NK-92 treated with Interleukin-12 subunit alpha and Interleukin-12 subunit beta, amount 100 ng/mL, for 24 hours (cell line): ENCODE data around the gene CNTNAP2.

Experiments used
- DNase-seq: peaks from one replicate; lab custom pipeline; 2025; lab: John Stamatoyannopoulos, UW

CNTNAP2 gene

DNA sequence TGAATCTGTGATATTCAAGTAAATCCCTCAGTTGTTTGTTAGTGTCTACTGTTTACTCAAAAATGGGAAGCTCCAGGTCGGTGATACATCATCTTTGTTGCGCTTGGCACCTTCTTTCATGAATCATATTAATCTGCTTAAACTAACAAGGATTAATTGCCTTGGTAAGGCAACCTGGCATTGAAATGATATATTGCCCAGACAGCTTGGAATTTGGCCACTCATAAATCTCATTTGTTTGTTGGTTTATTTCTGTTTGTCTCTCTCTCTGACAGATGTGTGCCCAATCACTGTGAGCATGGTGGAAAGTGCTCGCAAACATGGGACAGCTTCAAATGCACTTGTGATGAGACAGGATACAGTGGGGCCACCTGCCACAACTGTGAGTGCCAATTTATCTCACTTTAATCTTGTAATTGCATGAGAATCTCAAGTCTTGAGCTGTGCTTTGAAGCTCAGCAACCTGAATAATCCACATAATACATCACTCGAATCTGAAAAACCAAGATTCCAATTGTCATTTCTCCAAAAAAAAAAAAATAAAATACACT is 1369.1 kb downstream of the CNTNAP2 start:
- no peak for DNase-seq

DNA sequence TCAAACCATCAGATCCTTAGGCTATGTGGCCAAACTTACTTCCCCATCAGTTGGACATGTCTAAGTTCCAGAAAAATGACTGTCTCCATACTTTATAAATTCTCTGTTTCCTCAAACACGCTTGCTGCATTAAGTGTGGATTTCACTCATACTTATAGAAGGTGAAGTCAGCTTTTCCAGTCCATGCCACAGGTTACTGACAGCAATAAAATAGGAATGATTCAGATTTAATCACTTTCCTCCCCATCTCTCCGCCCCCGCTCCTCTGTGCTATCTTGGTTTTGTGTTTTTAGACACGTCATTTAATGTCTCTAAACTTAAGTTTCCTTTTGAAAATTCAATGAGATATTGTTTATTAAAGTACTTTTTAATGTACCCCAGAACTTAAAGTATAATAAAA is 1376.0 kb downstream of the CNTNAP2 start:
- DNase-seq: no peak

DNA sequence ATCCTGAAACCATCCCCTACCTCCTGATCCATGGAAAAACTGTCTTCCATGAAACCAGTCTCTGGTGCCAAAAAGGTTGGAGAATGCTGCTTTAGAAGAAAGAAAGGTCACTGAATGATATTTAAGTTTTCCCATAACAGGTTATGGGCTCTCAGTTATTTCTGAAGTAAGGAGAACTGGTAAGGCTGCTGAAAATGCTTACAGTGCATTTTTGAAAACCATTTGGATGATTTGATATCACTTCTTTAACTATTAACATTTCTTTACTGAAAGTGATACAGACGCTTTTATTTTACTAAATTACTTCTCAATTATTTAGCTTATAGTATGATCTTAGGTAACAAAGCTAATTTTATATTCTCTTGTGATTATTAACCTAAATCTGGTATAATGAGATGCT is 1379.6 kb downstream of the CNTNAP2 start:
- no peak for DNase-seq

DNA sequence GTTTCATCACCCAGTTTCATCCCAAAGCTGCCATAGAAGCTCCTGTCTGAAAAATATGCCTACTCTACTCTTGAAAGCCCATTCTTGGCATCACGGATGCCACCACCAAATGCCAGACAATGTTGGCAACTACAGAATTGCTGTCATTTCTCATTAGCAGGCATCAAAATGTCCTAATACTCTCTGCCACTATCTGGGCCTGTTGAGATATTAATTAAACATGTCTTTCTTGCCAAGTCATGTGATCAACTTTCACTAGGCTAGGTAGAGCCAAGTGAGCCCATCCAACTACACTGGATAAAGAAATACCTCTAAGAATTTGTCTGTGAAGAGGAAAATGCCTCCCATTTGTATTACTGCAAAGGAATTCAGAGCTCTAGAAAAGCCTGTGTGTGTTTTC is 1380.6 kb downstream of the CNTNAP2 start:
- no peak for DNase-seq

DNA sequence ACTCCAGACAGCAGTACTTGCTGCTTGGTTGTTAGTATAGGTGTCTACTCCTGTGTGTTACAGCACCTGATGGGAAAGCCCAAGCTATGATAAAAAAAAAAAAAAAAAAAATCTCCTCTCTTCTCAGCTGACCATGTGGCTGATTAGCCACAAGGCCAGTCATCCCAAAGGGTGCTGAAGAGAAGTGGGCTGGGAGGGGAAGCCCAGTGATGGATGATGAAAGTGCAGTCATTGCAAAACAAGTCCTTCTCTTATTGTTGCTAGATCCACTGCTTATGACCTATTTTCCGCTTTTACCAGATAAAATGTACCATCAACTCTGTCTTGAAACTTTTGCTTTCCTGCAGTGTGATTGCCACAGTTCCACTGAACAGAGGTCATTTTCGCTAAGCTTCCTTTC is 1381.5 kb downstream of the CNTNAP2 start:
- DNase-seq: no peak

DNA sequence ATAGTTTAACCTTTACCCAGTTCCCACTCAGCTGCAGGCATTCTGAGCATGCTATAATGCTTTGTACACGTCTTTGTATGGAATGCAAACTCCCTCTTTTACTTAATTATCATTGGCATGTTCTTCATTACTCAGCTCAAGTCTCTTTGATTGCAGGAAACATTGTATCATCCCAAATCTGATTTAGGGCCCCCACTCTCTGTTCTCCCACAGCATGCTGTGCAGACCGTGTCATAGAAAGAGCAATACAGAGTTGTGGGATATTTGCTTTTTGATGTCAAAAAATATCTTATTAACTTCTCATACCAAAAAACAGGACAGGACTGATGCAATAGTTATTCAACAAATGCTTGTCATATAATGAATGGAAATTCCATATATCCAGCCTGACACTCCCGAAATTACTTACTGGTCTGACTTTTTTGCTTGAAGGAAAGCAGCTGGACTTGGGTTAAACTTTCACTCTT is 1392.5 kb downstream of the CNTNAP2 start:
- no peak for DNase-seq

DNA sequence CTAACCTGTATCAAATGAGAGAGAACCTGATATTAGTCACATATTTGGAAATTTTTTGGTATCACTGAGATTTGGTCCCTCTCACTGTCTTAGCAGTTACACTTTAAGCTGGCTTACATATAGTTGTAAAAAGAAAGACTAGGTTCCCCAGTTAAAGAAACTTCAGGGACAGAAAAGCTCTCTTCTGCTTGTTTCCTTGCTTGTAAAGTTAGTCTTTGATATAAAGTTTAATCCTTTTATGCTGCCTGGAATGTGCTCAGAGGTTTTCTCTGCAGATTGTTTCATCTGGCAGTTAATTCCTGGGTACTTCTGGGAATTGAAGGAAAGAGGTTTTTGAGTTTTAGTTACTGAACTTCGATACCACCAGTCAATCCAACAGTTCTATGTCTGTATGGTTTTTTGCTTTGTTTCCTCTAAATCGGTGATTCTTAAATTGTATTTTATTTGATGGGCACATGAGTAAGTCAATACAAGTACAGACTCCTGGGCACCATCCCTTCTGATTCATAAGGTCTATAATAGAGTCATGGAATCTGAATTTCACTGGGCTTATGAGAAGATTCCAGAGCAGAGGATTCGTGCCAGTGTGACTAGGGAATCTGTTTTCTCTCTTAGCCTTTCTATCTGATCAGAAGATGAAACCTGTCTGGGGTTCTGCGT is 1393.1 kb downstream of the CNTNAP2 start:
- no peak for DNase-seq

DNA sequence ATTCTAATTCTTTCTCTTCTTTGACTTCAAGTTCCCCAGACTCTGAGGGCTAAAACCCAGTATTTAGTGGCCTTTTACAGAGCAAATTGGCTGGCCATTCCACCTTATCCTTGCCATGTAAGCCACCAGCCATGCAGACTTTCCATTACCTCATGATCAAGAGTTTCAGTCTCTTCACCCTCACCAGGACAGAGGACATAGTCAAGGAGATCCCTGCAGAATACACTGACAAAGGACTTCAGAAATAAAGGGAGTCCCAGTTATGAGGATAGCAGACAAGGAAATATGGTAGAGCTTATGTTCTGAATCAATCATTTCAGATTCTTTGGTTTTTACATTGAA is 1393.6 kb downstream of the CNTNAP2 start:
- DNase-seq: no peak

DNA sequence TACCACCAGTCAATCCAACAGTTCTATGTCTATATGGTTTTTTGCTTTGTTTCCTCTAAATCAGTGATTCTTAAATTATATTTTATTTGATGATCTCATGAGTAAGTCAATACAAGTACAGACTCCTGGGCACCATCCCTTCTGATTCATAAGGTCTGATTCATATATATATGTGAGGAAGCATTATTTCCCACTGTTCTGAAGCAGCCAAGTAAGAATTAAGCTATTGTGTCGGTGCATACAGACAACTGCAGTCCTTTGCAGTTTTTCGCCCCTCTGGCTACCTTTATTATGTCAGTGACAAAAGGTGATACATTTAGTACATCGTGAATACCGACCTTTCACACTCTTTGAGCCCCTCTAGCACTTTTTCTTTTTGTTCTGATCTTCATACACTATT is 1394.3 kb downstream of the CNTNAP2 start:
- no peak for DNase-seq

DNA sequence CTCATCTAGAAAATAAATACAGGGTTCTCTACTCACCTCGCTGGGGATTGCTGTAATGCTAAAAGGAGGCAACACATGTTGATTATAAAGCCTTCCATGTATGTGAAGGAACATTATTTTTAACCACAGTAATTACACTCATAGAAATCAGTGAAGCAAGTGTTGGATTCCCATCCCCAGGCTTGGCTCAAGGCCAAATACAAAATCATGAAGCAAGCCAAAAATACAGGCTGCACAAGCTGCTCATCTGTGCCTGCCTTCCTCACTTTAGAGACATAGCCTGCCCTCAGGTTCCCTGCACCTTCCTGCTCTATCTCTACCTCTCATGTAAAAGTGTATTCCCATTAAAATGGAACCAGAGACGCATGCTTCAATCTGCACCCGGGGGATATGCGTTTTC is 1396.8 kb downstream of the CNTNAP2 start:
- no peak for DNase-seq

DNA sequence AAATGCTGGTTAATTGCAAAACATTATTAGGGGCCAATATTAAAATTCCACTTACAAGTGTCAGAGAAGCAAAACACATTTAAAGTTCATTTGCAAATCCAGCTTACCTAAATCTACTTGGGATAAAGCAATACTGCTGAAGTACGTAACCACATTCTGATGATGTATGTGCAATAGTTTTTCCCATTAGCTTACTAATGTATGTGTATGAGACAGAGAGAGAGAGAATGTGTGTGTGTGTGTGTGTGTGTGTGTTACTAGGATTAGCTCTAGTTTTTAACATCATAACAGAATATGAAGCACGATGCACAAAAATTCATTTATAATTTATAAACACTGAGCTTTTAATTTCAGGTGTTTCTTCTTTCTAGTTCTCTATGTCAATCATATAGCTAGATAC is 1399.8 kb downstream of the CNTNAP2 start:
- no peak for DNase-seq

DNA sequence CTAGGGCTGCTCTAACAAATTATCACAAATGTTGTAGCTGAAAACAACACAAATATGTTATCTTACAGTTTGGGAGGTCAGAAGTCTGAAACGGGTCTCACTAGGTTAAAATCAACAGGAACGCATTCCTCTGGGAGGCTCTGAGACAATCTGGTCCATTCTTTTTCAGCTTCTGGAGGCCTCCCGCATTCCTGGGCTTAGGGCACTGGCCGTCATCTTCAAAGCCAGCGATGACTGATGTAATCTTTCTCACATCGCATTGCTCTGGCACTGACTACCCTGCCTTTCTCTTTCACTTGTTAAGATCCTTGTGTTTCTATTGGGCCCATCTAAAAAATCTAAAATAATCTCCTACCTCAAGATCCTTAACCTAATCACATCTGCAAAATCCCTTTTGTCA is 1402.5 kb downstream of the CNTNAP2 start:
- no peak for DNase-seq

DNA sequence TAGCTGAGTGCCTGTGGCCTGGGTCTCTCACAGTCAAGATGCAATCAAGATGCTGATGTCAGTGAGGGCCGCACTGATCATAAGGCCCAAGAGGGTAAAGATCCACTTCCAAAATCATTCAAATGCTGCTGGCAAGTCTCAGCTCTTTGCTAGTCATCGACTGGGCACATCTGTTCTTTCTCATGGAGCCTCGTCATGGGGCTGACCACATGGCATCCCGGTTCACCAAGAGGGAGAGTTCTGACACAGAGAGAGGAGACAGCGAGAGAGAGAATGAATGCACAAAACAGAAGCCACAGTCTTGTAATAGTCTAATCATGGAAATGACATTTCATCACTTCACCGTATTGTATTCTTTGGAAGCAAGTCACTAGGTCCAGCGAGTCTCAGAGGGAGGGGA is 1406.5 kb downstream of the CNTNAP2 start:
- no peak for DNase-seq

DNA sequence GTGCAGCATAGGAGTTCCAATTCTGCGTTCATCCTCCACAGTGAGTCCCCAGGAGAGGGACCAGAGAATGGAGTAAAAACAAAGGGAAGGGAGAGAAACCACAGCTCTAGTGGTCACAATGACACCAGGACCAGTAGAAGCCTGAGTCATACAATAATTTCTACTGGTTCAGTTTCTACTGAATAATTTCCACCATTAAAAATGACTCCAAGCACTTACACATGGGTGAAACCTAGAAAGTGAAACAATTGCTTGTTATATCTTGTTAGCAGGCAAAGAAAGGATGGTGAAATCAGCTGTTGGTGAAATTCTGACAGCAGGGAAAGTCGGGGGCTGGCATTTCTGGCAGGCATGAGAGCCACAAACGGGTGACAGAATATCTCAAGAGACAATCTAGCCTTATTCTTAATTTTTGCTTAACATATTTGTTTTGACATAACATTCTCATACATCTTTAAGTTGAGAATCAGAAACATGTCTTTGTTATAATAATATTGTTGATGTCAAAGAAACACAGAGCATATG is 1408.2 kb downstream of the CNTNAP2 start:
- DNase-seq: no peak

DNA sequence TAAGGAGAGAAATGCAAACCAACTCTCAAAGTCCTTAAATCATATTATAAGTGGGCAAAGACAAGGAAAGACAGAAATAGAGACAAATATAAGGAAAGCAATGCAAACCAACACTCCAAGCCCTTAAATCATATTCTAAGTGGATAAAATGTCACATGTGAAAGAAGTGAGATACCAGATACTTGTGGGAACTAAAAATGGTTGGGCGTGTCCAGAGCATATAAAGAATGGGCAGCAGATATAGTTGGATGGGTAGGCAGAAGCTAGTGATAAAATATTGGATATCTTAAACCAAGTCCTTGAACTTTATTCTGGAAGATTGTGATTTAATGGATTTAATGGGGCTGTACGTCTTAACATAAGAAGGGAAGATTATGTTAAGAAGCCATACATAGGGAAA is 1408.7 kb downstream of the CNTNAP2 start:
- no peak for DNase-seq

DNA sequence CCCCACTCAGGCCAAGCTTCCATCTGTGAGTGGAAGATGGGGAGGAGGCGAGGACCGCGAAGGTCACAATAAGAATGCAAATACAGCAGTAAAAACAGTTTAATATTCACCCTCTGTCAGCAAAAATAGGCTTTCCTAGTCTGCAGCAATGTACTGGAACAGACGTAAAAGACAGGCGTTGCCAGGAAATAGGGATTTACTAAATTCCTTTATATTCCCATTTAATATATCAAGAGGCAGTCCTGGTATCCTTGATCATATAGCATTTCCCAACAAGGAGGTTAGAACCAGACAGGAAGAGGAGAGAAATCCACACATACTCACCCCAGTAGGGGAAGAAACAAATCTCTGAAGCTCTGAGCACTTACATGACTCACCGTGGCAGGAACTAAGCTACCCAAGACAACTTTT is 1419.1 kb downstream of the CNTNAP2 start:
- DNase-seq: no peak

DNA sequence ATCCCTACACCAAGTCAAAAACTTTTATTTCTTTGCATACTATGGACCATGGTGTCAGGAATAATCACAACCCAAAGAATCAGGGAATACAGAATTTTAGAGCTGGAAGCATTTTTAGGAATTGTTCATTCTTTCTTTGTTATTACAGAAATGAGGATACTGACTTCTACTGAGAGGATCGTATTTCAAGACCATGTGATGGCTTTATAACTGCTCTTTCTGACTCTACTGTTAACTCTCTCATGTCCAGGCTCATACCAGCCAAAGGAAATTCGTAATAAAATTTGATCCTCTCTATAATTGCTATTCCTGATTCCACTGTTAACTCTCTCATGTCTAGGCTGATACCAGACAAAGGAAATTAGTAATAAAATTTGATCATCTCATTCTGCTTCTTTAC is 1423.1 kb downstream of the CNTNAP2 start:
- no peak for DNase-seq

DNA sequence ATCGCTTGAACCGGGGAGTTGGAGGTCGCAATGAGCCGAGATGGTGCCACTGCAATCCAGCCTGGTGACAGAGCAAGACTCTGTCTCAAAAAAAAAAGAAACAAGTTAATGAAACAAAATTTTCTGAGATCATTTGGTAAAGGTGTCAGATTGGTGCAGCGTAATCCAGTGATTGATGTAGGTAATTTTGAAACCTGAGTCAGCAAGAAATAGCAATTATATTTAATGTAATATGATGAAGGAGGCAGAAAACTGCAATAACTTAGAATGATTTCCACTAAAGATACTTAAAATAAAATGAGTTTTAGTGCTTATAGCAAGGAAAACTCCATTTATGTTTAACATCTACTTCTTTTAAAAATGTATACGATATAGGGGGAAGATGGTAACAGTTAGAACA is 1424.1 kb downstream of the CNTNAP2 start:
- no peak for DNase-seq

DNA sequence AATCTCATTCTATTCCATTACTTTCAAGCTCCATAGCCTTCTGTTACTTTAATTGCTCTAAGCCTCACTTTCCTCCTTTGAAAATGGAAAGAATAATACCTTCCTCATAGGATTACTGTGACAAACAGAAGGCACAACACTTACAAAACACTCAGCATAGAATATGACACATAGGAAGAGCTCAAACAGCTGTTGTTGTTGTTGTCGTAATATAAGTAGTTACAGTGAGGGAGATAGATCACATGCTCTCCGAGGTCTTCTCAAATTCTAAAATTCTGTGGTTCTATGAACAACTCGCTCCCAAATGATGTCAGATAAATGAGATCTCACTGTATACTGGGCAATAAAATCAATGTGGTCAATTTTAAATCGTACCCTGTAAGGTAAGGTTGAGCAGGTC is 1424.7 kb downstream of the CNTNAP2 start:
- no peak for DNase-seq

DNA sequence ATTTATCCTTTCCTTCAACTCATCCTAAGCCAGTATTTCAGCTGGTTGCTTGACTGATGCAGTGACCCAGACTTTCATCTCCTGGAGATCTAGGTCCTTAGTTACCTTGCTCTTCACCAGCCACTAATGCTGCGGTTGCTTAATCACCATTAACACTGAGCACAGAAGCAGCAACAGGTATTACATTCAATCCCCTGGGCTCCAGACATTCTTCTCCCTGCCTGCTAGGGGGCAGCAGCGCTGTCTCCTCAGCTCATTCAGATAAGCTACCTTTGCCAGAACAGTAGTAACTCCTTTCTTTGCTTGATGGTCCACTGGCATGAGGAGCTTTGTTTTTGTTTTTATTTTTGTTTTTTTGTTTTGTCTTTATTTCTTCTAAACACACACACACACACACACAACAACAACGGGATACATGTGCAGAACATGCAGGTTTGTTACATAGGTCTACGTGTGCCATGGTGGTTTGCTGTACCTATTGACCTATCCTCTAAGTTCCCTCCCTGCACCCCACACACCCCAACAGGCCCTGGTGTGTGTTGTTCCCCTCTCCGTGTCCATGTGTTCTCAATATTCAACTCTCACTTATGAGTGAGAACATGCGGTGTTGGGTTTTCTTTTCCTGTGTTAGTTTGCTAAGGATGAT is 1430.8 kb downstream of the CNTNAP2 start:
- DNase-seq: no peak

DNA sequence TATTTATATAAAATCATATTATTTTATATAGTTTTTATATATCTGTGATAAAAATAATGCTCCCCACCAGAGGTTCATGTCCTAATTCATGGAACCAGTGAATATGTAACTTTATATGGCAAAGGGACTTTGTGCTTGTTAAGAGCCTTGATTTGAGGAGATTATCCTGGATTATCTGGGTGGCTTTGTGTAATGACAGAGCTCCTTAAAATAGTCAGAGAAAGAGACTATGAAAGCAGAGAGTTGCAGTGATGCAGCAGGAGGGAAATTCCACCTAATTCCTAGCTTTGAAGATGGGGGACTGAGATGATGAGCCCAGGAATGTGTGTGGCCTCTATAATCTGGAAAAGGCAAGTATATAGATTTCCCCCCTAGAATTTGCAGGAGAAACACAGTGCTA is 1439.7 kb downstream of the CNTNAP2 start:
- no peak for DNase-seq

DNA sequence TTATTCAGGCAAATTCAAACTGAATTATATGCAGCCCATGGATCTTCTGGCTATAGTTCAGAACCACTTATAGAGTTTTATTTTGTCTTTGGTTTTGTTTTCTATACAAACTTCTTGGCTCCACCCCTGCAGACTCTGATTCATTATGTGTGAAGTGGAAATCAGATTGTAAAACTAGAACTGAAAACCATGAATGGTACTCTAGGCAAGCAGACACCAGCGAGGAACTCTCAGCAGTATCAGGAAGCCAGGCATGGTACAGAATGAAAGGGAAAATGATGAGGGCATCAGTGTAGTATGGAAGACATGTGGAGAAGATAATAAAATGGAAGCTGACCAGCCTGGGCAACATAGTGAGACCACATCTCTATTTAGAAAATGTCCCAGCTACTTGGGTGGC is 1447.1 kb downstream of the CNTNAP2 start:
- DNase-seq: no peak

DNA sequence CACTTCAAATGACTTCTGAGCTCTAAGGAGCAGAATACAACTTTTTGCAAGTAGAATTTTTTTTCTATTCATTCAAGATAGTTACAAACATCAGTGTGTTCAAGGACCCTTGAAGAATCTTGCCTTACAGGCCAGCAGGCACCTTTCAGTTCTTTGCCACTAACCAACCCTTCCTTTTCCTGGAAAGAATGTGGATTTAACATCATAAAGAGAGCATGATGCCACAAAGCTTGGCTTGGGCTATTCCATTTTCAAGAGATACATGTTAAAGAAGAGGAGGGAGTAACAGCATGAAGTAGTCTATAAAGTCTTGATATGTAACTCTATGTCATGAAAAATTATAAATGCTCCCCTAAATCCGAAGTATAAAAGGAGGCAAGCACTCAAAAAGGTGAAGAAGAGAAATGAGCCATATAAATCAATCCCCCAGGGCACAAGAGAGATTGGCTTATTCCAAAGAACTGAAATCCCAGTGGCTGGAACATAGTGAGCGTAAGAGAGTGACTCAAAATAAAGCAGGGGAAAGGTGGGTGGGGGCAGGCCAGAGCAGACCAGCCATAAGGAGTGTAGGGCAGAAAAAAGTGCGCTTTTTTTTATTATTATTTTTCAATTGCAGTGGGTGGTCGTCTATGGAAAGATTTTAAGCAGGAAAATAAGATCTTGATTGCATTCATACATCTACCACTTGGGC is 1448.3 kb downstream of the CNTNAP2 start:
- no peak for DNase-seq
